Mucosa of descending colon (tissue), 3 donors: Measurements from ENCODE around the gene MSI2. TPM values are rescaled to one million over a fixed set of nuclear protein-coding genes. Genes with fewer than 3 reads are reported as not detected.

Experiments
- ATAC-seq: fragments of 200-7000 bp; cut with Tn5 transposase; one replicate; pipeline ENCODE4 v1.9.1; 2020; ENCODE audit warnings: mild to moderate bottlenecking, moderate library complexity
- DNase-seq, 3 donors: peaks; one replicate each; pipeline ENCODE4 v3.0.0-alpha.2; 2020
- H3K36me3 ChIP-seq: fragments of 200-600 bp; one replicate; pipeline ENCODE4 v1.8.0; 2021; ENCODE audit warnings: low read depth, mild to moderate bottlenecking
- H3K4me1 ChIP-seq: fragments of 200-600 bp; one replicate; pipeline ENCODE4 v1.8.0; 2021; ENCODE audit warnings: low read depth, mild to moderate bottlenecking
- H3K4me3 ChIP-seq: fragments of 200-600 bp; one replicate; pipeline ENCODE4 v1.8.0; 2021; ENCODE audit warnings: mild to moderate bottlenecking
- H3K9me3 ChIP-seq: fragments of 200-600 bp; one replicate; pipeline ENCODE4 v1.8.0; 2021; ENCODE audit warnings: mild to moderate bottlenecking
- CTCF ChIP-seq: fragments of 200-600 bp; IDR thresholded peaks from one replicate; pipeline ENCODE4 v1.8.0; 2022; ENCODE audit warnings: antibody characterized with exemption, mild to moderate bottlenecking
- intact Hi-C, 2 donors: fragments of 100-400 bp; cut with DNase I in 1 of 2; cut with micrococcal nuclease in 1 of 2; formaldehyde crosslinking; loops; one replicate each; pipeline versions ENCODE4 v1.11.0 to v1.11.1; 2022; cut with DNase I, micrococcal nuclease
- total RNA-seq, 3 donors: library from RNA; stranded (reverse); fragmentation: NEBNext Ultra II Directional in 2 of 3; extraction: Animal tissue kit (Norgen Biotek cat#: 25700) in 2 of 3; gene quantifications; one replicate each; pipeline versions ENCODE4 v1.2.1 to v1.2.4, GENCODE V29; 2021 to 2023
- donor health status: DM: no; HTN: no; CAD: no; lungs with moderate emphysema.
- donor health status: DM: no; HTN: no; CAD: no.
- donor health status: DM: no; HTN: yes; CAD: no.

Gene MSI2
- total RNA-seq, 3 donors from 2014 or later: 60.0 to 72.6 (median 65.7) TPM

- DNase-seq (no peak), ATAC-seq (no peak)
- no peaks in the 10 kb centered on the region for H3K9me3 ChIP-seq
- no peaks in the 10 kb centered on the region for H3K36me3 ChIP-seq
- TF ChIP-seq CTCF: no peak
- intact Hi-C loops: loop anchor here (10.0 kb wide), 4 partner anchors 419 to 589 kb away; partner anchors contain the start of gene CCDC182 (in 1 of the 2)
- no peak overlapping the region for H3K4me3 ChIP-seq
- H3K4me1 ChIP-seq: no peaks in the 10 kb centered on the region
These were observed 10.1 kb upstream of the MSI2 start for GRCh38 chr17:57246257-57246656.

GRCh38 chr17:57247261-57247660 lies 9.1 kb upstream of the MSI2 start:
- no peak for TF ChIP-seq CTCF
- no peaks in the 10 kb centered on the region for H3K36me3 ChIP-seq
- H3K9me3 ChIP-seq: no peaks in the 10 kb centered on the region
- no peaks in the 10 kb centered on the region for H3K4me1 ChIP-seq
- ATAC-seq (no peak), DNase-seq (no peak)
- H3K4me3 ChIP-seq: no peak overlapping the region
- intact Hi-C loops: loop anchor here (10.0 kb wide), 4 partner anchors 418 to 588 kb away; partner anchors contain the start of gene CCDC182 (in 1 of the 2)

- no peaks in the 10 kb centered on the region for H3K4me1 ChIP-seq
- H3K4me3 ChIP-seq: no peak overlapping the region
- DNase-seq (no peak), ATAC-seq (no peak)
- TF ChIP-seq CTCF: no peak
- H3K36me3 ChIP-seq: no peaks in the 10 kb centered on the region
- intact Hi-C loops: loop anchor here (10.0 kb wide), 4 partner anchors 417 to 587 kb away; partner anchors contain the start of gene CCDC182 (in 1 of the 2)
- no peaks in the 10 kb centered on the region for H3K9me3 ChIP-seq
These were observed 8.4 kb upstream of the MSI2 start for GRCh38 chr17:57247913-57248312.

GRCh38 chr17:57249520-57249919 lies 6.8 kb upstream of the MSI2 start:
- H3K36me3 ChIP-seq: no peaks in the 10 kb centered on the region
- intact Hi-C loops: loop anchor here (10.0 kb wide), 4 partner anchors 415 to 585 kb away; partner anchors contain the start of gene CCDC182 (in 1 of the 2)
- TF ChIP-seq CTCF: no peak
- DNase-seq: no peak
- ATAC-seq: no peak
- no peaks in the 10 kb centered on the region for H3K4me1 ChIP-seq
- H3K9me3 ChIP-seq: no peaks in the 10 kb centered on the region
- H3K4me3 ChIP-seq: no peak overlapping the region

GRCh38 chr17:57251211-57251787 lies 5.0 kb upstream of the MSI2 start:
- intact Hi-C loops: no loop called here
- DNase-seq (no peak), ATAC-seq (no peak)
- H3K4me1 ChIP-seq: no peaks in the 10 kb centered on the region
- H3K36me3 ChIP-seq: no peaks in the 10 kb centered on the region
- H3K4me3 ChIP-seq: no peak overlapping the region
- no peak for TF ChIP-seq CTCF
- no peaks in the 10 kb centered on the region for H3K9me3 ChIP-seq
